ENCODE measurements around the gene GPR55.

The GPR55 gene

GRCh38 chr2:230877759-230878598 is 47.1 kb downstream of the GPR55 start:
- no peak for DNase-seq

GRCh38 chr2:230877116-230877758 is 47.8 kb downstream of the GPR55 start:
- no peak for DNase-seq

GRCh38 chr2:230875347-230876315 is 49.4 kb downstream of the GPR55 start:
- DNase-seq, result no peak

- no peak for DNase-seq
Observed at GRCh38 chr2:230874876-230875275, 50.2 kb downstream of the GPR55 start.

- no peak for DNase-seq
Observed at GRCh38 chr2:230874456-230874855, 50.6 kb downstream of the GPR55 start.

- DNase-seq, result no peak
Observed at GRCh38 chr2:230873661-230874401, 51.2 kb downstream of the GPR55 start.

GRCh38 chr2:230872968-230873660 is 51.9 kb downstream of the GPR55 start:
- no peak for DNase-seq

- DNase-seq, result no peak
Observed at GRCh38 chr2:230872151-230872967, 52.7 kb downstream of the GPR55 start.

GRCh38 chr2:230871361-230872150 is 53.5 kb downstream of the GPR55 start:
- no peak for DNase-seq

GRCh38 chr2:230870544-230871360 is 54.3 kb downstream of the GPR55 start:
- no peak for DNase-seq

GRCh38 chr2:230869914-230870543 is 55.0 kb downstream of the GPR55 start:
- DNase-seq, result no peak

GRCh38 chr2:230868947-230869913 is 55.8 kb downstream of the GPR55 start:
- no peak for DNase-seq

GRCh38 chr2:230868161-230868946 is 56.7 kb downstream of the GPR55 start:
- DNase-seq, result peak; percentile 75

- DNase-seq, result peak; percentile 64
Observed at GRCh38 chr2:230866756-230867523, 58.1 kb downstream of the GPR55 start.

Data from COR-L47 (cell line).